Stomach (tissue), 4 donors: ENCODE measurements around the gene DNAH10.

ENCODE experiments used
- EP300 ChIP-seq: sonication (generic); formaldehyde crosslinking; IDR thresholded peaks from one replicate; pipeline ENCODE4 v1.6.1; 2017; ENCODE audit warnings: antibody characterized with exemption
- POLR2A ChIP-seq, 4 donors: fragments of 450-650 bp; IDR thresholded peaks; one replicate each; pipeline ENCODE4 v1.6.1; 2016; ENCODE audit warnings: antibody characterized with exemption in 4 of 4, control low read depth in 2 of 4, mild to moderate bottlenecking in 1 of 4, moderate library complexity in 1 of 4
- POLR2AphosphoS5 ChIP-seq, 3 donors: sonication (generic); formaldehyde crosslinking; IDR thresholded peaks; one replicate each; pipeline ENCODE4 v1.6.1; 2016; ENCODE audit warnings: antibody characterized with exemption in 3 of 3
- TF ChIP-seq, protein P1 (sequence below), 7 experiments: fragments of 450-650 bp in 4 of 7; fragments of 200-600 bp in 3 of 7; sonication (generic) in 3 of 7; IDR thresholded peaks; one replicate each; pipeline ENCODE4 v1.5.1; 2016 to 2019; ENCODE audit warnings: antibody characterized with exemption in 7 of 7, control low read depth in 2 of 7, mild to moderate bottlenecking in 1 of 7

DNA sequence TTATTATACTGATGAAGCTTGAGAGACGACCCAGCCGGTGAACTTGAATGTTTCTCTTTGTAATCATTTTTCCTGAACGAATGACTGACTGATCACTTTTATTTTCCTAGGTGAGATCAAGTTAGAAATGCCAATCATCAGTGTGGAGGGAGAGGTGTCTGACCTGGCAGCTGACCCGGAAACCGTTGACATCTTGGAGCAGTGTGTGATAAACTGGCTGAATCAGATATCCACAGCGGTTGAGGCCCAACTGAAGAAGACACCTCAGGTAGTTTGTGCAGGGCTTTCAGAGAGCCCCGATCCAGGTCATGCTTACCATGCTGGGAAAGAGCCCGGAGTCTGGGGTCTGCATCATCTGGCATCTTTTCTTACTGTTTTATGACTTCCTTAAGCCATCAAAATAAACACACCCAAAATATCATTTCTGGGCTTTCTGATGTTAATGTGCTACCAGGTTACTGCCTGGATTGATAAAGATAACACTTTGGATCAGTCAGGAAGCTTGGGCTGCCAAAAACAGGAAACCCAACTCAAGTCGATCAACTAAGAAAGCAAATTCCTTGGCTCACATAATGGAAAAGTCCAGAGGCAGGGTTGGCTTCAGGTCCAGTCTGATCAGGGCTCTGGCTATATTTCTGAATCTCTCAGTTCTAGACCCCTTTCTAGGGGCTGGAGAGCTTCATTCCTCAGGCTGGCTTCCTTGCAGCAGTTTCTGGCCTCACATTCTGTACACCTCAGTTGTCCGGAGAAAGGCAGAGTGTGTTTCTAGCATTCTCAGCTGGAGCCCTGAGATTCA, 21.1 kb downstream of the DNAH10 start:
- TF ChIP-seq, protein P1, sequence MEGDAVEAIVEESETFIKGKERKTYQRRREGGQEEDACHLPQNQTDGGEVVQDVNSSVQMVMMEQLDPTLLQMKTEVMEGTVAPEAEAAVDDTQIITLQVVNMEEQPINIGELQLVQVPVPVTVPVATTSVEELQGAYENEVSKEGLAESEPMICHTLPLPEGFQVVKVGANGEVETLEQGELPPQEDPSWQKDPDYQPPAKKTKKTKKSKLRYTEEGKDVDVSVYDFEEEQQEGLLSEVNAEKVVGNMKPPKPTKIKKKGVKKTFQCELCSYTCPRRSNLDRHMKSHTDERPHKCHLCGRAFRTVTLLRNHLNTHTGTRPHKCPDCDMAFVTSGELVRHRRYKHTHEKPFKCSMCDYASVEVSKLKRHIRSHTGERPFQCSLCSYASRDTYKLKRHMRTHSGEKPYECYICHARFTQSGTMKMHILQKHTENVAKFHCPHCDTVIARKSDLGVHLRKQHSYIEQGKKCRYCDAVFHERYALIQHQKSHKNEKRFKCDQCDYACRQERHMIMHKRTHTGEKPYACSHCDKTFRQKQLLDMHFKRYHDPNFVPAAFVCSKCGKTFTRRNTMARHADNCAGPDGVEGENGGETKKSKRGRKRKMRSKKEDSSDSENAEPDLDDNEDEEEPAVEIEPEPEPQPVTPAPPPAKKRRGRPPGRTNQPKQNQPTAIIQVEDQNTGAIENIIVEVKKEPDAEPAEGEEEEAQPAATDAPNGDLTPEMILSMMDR (IDR thresholded peaks at IDR 0.05) = no peak
- TF ChIP-seq POLR2A (IDR thresholded peaks at IDR 0.05) (no peak), POLR2AphosphoS5 (IDR thresholded peaks at IDR 0.05) (no peak), EP300 (no peak)
